IPS DF 6.9 (cell line): ENCODE results near the gene UBE3C.
"Not testable (repeated sequence)": the region's sequence is repeated elsewhere in the genome, so short reads cannot be mapped to it uniquely, and the experiment has no call there.

Source experiments
- DNase-seq: peaks from one replicate; pipeline ENCODE4 v3.0.0-alpha.2; 2013; ENCODE audit warnings: low read depth, low spot score
- H3K27ac ChIP-seq: one replicate; pipeline ENCODE4 v1.5.1; 2013; ENCODE audit warnings: low read length, control low read depth
- H3K27me3 ChIP-seq: 2 replicates; pipeline ENCODE4 v1.6.1; 2013; ENCODE audit warnings: mild to moderate bottlenecking, low read length; ENCODE audit not compliant: control insufficient read depth, insufficient read depth
- H3K36me3 ChIP-seq: 2 replicates; pipeline ENCODE4 v1.6.1; 2013; ENCODE audit warnings: low read length; ENCODE audit not compliant: control insufficient read depth, insufficient read depth
- H3K4me1 ChIP-seq: 2 replicates; pipeline ENCODE4 v1.6.1; 2013; ENCODE audit warnings: low read length; ENCODE audit not compliant: control insufficient read depth, insufficient read depth
- H3K4me3 ChIP-seq: 2 replicates; pipeline ENCODE4 v1.5.1; 2013; ENCODE audit warnings: mild to moderate bottlenecking, low read length
- H3K9me3 ChIP-seq: 2 replicates; pipeline ENCODE4 v1.6.1; 2013; ENCODE audit warnings: low read length, inconsistent platforms; ENCODE audit not compliant: control insufficient read depth, insufficient read depth
- WGBS: extraction: QIAGEN DNeasy Blood & Tissue Kit; methylation state at CpG from one replicate; pipeline ENCODE4 v1.1.7; 2013; ENCODE audit warnings: mixed read lengths, missing lambda C conversion rate; ENCODE audit not compliant: insufficient read length, insufficient coverage; 5-methylcytosine and 5-hydroxymethylcytosine counted together

UBE3C gene

DNA sequence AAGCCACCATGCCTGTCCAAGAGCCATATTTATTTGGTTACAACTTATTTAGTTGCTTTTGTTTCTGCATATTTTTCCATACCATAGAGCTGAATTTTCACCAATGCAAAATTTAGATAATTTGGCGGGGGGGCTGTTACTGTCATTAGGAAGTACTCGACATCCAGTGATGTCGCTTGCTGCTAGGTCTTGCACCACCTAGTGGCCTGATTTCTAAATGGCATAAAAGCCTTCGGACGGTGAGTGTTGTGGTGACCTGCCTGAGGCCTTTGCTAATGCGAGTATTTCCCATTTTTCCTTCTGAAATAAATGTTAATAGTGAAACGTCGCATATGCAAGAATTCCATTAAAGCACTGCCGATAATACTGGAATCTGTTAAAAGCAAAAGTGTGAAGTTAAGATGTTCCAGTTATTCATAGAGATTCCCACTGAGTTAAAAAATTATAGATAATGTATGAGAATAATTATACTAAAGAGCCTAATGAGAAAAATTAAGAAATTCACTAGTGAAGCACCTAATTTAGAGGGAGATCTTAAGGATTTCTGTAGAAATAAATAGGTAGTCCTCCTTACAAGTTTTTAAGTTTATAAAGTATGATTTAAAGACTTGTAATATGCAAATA lies 112.0 kb downstream of the UBE3C start:
- Histone ChIP-seq H3K36me3 (peaks cover 15% of the 10 kb centered on the region), H3K4me1 (no peaks in the 10 kb centered on the region), H3K27me3 (no peaks in the 10 kb centered on the region), H3K4me3 (no peak overlapping the region), H3K27ac (no peak overlapping the region), H3K9me3 (no peaks in the 10 kb centered on the region)
- WGBS = no CpG with 5 or more reads among the region's 9 CpGs
- DNase-seq = peak; percentile 72

GRCh38 chr7:157251817-157252216 lies 113.1 kb downstream of the UBE3C start:
- H3K27ac ChIP-seq, H3K27me3 ChIP-seq, DNase-seq, H3K4me3 ChIP-seq, H3K9me3 ChIP-seq, H3K4me1 ChIP-seq: not testable (repeated sequence)
- no CpG with 5 or more reads among the region's 6 CpGs for WGBS
- peaks cover 15% of the 10 kb centered on the region for H3K36me3 ChIP-seq

- no peak overlapping the region for H3K27ac ChIP-seq
- H3K27me3 ChIP-seq = no peaks in the 10 kb centered on the region
- WGBS = no CpG with 5 or more reads among the region's 11 CpGs
- H3K4me1 ChIP-seq = no peaks in the 10 kb centered on the region
- H3K9me3 ChIP-seq = no peaks in the 10 kb centered on the region
- DNase-seq = no peak
- no peak overlapping the region for H3K4me3 ChIP-seq
- peaks cover 14% of the 10 kb centered on the region for H3K36me3 ChIP-seq
Observed at GRCh38 chr7:157253850-157254249, 115.1 kb downstream of the UBE3C start.

GRCh38 chr7:157254781-157255180 lies 116.1 kb downstream of the UBE3C start:
- not testable (repeated sequence) for DNase-seq, H3K9me3 ChIP-seq, H3K4me3 ChIP-seq, H3K27ac ChIP-seq, H3K27me3 ChIP-seq, H3K4me1 ChIP-seq
- H3K36me3 ChIP-seq = peaks cover 17% of the 10 kb centered on the region
- WGBS = no CpG with 5 or more reads among the region's 18 CpGs

DNA sequence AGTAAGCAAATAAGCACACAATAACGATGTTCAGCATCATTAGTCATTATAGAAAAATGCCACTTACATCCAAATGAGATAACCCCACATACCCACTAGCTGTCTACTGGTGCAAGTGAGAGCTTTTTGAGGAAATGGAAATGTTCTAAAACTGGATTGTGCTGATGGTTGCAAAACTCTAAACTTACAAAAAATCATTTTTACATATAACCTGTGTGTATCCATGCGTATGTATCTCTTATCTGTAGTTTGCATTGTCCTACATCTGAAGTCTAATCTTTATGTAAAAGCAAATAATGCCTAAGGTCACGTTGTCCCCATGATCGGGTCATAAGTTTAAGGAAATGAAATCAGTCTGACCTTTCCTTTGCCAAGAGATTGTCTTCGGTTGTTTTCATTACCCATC lies 116.5 kb downstream of the UBE3C start:
- H3K4me1 ChIP-seq = no peaks in the 10 kb centered on the region
- no peaks in the 10 kb centered on the region for H3K9me3 ChIP-seq
- no peak overlapping the region for H3K4me3 ChIP-seq
- DNase-seq = no peak
- no peaks in the 10 kb centered on the region for H3K27me3 ChIP-seq
- peaks cover 19% of the 10 kb centered on the region for H3K36me3 ChIP-seq
- whole genome bisulfite sequencing = no CpG with 5 or more reads among the region's 5 CpGs
- H3K27ac ChIP-seq = no peak overlapping the region

- no peak for DNase-seq
- Histone ChIP-seq H3K4me1 (no peaks in the 10 kb centered on the region), H3K4me3 (no peak overlapping the region), H3K27ac (no peak overlapping the region), H3K9me3 (no peaks in the 10 kb centered on the region), H3K27me3 (no peaks in the 10 kb centered on the region), H3K36me3 (peaks cover 15% of the 10 kb centered on the region; the same call in 1 of the 2 replicates)
- WGBS = no CpG with 5 or more reads among the region's 23 CpGs
Observed at GRCh38 chr7:157263156-157263555, 124.4 kb downstream of the UBE3C start.

- Histone ChIP-seq H3K27me3 (no peaks in the 10 kb centered on the region), H3K27ac (no peak overlapping the region), H3K9me3 (no peaks in the 10 kb centered on the region), H3K4me3 (no peak overlapping the region), H3K4me1 (no peaks in the 10 kb centered on the region), H3K36me3 (peaks cover 11% of the 10 kb centered on the region; the same call in 1 of the 2 replicates)
- WGBS = no CpG with 5 or more reads among the region's 12 CpGs
- DNase-seq = no peak
Observed at GRCh38 chr7:157265051-157265450, 126.3 kb downstream of the UBE3C start.

GRCh38 chr7:157266272-157266671 lies 127.5 kb downstream of the UBE3C start:
- no peak overlapping the region for H3K27ac ChIP-seq
- no peak overlapping the region for H3K4me3 ChIP-seq
- DNase-seq = no peak
- H3K9me3 ChIP-seq = no peaks in the 10 kb centered on the region
- H3K4me1 ChIP-seq = no peaks in the 10 kb centered on the region
- peaks cover 6% of the 10 kb centered on the region; the same call in 1 of the 2 replicates for H3K36me3 ChIP-seq
- no peaks in the 10 kb centered on the region for H3K27me3 ChIP-seq
- no CpG with 5 or more reads among the region's 7 CpGs for WGBS

- H3K36me3 ChIP-seq = peaks cover 6% of the 10 kb centered on the region; the same call in 1 of the 2 replicates
- no peaks in the 10 kb centered on the region for H3K4me1 ChIP-seq
- H3K27me3 ChIP-seq = no peaks in the 10 kb centered on the region
- no peak overlapping the region for H3K4me3 ChIP-seq
- DNase-seq = no peak
- no peak overlapping the region for H3K27ac ChIP-seq
- no peaks in the 10 kb centered on the region for H3K9me3 ChIP-seq
- WGBS = no CpG with 5 or more reads among the region's 13 CpGs
Observed at GRCh38 chr7:157267516-157267915, 128.8 kb downstream of the UBE3C start.

DNA sequence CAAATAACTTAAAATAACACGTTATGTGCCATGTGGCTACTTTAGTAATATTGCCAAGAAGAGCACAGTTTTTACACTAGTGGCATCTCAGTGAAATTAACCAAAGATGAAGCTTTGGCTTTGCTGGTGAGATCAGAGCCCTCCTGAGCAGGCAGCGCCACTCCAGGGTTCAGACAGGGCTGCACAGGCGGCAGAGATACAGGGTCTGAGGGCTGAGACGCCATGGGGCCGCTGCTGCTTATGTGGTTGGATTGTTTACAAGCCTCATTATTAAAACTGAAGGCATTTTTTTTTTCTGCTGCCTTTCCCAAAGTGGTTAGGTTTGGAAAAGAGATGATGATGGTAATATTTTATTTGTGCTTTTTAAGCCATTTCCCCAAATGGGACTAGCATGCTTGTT lies 129.2 kb downstream of the UBE3C start:
- Histone ChIP-seq H3K36me3 (peaks cover 8% of the 10 kb centered on the region; the same call in 1 of the 2 replicates), H3K27me3 (no peaks in the 10 kb centered on the region), H3K4me3 (no peak overlapping the region), H3K4me1 (no peaks in the 10 kb centered on the region), H3K27ac (no peak overlapping the region), H3K9me3 (no peaks in the 10 kb centered on the region)
- no peak for DNase-seq
- WGBS = no CpG with 5 or more reads among the region's 5 CpGs

- no peaks in the 10 kb centered on the region for H3K9me3 ChIP-seq
- peaks cover 8% of the 10 kb centered on the region; the same call in 1 of the 2 replicates for H3K36me3 ChIP-seq
- no peaks in the 10 kb centered on the region for H3K4me1 ChIP-seq
- no CpG with 5 or more reads among the region's 13 CpGs for WGBS
- H3K27ac ChIP-seq = no peak overlapping the region
- no peaks in the 10 kb centered on the region for H3K27me3 ChIP-seq
- H3K4me3 ChIP-seq = no peak overlapping the region
- DNase-seq = no peak
Observed at GRCh38 chr7:157268540-157268939, 129.8 kb downstream of the UBE3C start.
